HG03565 (cell line): ENCODE data around the gene ZNF385C.

Experiments used
- ATAC-seq: cut with Tn5 transposase; IDR thresholded peaks from one replicate; pipeline ENCODE4 v1.9.1; 2021; ENCODE audit warnings: mild to moderate bottlenecking, moderate library complexity; ENCODE audit not compliant: unreplicated experiment

The ZNF385C gene

GRCh38 chr17:42052346-42052877 is 45.9 kb downstream of the ZNF385C start:
- no peak for ATAC-seq

DNA sequence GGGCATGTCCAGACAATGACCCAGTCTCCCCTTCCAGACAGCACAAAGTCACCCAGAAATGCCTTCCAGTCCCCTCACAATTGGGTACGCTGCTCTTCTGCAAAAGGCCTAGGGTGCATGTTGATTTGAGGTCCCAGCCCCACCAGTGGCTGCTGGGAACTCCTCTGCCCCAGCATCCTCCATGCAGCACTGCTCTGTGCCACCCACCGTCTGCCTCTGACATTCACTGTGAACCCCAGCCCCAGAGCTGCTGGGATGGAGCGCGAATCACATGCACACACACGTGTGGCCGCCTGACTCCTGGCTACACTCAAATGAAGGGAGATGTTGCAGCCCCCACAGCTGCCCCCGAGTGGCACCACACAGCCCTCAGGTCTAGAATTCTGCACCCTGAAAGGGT is 46.6 kb downstream of the ZNF385C start:
- no peak for ATAC-seq

DNA sequence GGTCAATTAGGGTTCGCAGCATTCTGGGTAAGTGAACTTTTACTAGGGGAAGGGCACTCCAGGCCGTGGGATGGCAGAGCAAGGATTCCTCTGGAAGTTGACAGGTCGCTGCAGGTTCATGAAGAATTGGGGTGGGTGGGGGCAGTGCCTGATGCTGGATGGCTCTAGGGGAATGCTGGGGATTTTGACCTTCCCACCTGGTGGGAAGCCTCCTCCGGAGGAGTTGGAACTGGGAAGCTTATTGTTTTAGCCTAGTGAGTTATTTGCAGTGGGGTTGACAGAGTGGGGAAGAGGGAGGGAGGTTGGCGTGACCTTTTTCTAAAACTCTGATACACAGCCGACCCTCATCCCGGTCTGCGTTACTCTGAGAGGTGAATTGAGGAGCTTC is 47.3 kb downstream of the ZNF385C start:
- ATAC-seq = no peak

DNA sequence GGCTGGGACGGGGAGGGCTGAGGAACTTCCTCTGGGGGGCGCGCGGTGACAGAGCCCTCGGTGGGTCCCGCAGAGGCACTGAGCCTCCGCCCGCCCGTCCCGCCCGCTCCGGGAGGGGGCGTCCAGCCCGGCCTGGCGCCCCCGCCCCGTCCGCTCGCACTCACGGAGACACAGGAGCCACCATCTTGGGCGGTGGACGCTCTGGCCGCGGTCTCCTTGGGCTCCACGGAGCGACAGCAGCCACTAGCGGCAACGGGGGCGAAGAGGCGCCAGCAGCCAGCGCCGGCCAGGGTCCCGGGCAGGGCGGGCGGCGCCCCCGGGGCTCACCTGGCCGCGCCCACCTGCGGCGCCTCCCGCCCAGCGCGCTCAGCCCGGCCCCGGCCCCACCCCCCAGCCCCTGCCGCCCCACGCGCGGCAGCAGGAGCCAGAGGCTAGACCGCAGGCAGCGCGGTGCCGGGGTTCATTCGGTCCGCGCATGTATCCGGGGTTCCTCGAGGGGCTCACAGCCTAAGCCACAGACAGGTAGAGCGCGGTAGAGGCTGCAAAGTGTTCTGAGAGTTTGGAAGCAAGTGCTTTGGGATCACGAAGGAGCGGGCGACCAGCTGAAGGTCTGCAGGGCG is 47.8 kb downstream of the ZNF385C start, which contains the start of gene C17orf113:
Gene C17orf113, minus strand, starts transcription at position 209 of the 620 bp plus-strand sequence. CDS start 7,225 bp downstream, outside the sequence.
- ATAC-seq = no peak

DNA sequence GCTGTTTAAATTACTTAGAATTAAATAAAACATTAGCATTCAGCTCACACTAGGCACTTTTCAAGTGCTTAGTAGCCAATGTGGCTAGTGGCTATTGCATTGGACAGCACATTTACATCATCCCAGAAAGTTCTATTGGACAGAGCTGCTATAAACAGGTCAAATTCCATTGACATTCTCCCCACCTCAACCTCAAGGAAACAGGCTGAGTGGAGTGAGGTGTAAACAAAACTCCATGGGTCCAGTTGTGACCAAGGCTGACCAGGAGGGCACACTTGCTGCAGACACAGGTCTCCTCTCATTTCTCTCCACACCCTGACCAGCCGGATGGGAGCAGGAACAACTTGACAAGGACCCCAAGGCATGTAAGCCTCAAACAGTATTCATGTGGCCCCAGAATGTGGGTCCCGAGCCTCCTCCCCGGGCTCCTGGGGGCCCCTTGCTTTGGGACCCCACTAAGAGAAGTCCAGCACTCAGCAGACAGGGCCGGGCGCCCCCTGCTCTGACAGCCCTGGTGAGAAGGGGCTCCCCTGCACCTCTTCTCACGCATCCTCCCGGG is 48.4 kb downstream of the ZNF385C start:
- ATAC-seq = no peak

DNA sequence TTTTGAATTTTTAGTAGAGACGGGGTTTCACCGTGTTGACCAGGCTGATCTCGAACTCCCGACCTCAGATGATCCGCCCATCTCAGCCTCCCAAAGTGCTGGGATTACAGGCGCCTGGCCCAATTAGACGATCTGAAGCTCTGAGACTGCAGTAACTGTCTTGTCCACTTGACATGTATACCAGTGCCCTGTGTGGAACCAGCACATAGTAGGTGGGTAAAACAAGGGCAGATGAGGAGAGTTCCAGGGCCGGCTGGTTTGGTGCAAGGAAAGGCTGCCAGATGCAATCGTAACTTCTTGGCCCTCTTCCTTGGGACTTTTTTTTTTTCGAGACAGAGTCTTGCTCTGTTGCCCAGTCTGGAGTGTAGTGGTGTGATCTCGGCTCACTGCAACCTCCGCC is 50.9 kb downstream of the ZNF385C start:
- ATAC-seq = no peak

GRCh38 chr17:42045719-42046118 is 52.6 kb downstream of the ZNF385C start:
- ATAC-seq = no peak

- no peak for ATAC-seq
Observed at GRCh38 chr17:42042598-42043319, 55.5 kb downstream of the ZNF385C start.

DNA sequence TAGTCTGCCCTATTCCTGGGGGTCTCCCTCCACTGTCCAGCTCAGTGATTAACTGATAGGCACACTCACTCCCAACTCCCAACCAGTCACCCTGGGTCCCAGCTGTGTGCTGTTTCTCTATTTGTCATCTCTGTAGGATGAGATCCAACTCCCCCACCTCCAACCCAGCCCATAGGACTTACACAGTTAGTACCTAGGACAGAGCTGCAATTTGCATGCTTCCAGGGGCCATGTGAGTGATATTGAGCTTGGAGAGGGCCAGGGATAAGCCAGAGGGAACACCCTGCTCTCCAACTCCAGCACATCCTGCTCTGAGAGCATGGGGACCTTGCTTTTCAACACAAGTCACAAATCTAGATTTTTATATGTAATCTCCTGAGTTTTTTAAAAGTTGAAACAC is 56.7 kb downstream of the ZNF385C start:
- no peak for ATAC-seq

GRCh38 chr17:42040818-42041217 is 57.5 kb downstream of the ZNF385C start:
- ATAC-seq = no peak

DNA sequence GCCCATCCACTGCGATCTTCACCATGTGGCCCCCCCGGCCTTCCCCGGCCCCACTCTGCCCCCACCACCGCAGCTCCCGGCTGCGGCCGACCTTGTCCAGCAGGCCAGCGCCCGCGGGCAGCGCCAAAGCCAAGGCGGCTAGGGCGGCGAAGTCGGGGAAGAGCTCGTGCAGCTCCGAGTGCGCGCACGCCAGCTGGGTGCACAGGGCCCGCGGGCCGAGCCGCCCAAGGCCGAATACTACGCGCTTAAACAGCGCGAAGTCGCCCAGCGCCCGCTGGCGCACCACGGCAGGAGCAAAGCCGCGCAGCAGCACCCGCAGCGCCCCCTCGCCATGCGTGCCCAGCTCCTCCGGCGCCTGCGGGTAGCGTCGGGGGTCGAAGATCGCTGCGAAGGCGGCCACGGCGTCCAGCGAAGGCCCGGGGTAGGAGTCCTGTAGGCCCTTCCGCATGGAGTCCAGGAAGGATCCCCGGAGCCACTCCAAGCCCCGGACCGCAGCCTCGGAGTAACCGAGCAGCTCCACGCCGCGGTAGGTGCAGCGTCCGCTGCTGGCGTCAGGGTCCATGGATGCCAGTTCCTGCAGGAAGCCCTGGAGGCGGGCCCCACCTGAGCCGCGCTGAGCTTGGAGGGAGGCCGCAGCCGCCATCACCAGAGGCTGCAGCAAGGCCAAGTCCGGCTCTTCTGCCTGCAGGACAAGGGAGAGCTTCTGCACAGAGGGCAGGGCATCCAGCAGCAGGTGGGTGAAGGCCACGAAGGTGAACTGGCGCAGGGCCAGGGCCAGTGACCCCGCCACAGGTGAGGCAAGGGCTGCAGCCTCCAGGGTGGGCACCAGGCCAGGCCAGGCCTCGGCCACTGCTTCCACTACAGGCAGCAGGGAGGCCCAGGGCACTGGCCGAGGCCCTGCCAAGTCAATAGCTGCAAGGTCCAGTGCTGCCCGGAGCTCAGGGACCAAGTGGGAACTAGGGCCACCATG is 58.2 kb downstream of the ZNF385C start:
- ATAC-seq = no peak

- no peak for ATAC-seq
Observed at GRCh38 chr17:42038221-42038973, 59.9 kb downstream of the ZNF385C start.

DNA sequence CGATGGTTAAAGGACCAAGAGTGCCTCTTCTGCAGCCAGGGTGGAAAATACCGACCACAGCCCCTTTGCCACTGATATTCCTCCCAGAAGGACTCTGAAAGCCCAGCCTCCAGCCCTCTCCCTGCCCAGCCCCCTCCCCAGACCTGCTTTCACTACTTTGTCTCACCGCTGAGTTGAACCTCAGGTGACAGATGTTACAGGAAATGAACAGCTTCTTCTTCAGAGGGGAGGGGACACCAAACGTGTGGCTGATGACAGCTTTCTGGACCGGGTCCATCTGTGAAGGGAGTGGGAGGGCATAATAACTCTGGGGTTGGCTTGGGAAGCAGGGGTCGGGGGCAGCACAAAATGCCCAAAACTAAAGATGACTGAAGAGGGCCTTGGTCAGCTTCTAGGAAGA is 64.2 kb downstream of the ZNF385C start:
- ATAC-seq = no peak

DNA sequence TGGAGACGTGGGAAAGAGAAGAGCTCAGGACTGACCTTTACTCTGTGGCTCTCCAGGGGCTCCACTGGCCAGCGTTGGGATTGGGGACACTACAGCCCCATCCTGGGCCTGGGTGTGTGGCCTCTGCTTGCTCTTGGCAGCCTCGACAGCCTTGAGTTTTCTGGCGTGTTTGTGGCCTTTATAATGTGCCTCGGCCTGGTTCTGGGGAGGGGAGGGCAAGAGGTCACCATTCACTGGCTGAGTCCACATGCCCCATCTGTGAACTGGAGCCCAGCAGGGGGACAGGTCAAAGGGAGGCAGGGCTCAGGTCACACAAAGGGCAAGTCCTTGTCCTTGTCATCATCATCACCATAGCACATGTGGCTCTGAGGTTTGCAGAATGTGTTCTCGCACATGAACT is 66.7 kb downstream of the ZNF385C start:
- ATAC-seq = no peak

DNA sequence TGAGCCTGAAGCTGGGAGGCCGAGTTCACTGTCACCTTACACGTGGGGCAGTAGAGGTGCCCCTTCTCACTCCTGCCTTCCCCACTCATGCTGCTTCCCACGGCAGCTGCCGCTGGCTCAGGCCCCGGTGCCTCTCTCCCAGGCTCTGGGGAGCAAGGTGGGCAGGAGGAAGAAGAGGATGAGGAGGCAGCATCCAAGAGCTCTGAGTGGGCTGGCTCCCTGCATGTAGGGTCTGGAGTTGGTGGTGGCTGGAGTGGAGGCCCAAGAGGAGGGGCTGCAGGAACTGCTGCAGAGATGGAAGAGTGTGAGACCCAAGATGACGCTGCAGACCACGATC is 69.5 kb downstream of the ZNF385C start:
- ATAC-seq = no peak

DNA sequence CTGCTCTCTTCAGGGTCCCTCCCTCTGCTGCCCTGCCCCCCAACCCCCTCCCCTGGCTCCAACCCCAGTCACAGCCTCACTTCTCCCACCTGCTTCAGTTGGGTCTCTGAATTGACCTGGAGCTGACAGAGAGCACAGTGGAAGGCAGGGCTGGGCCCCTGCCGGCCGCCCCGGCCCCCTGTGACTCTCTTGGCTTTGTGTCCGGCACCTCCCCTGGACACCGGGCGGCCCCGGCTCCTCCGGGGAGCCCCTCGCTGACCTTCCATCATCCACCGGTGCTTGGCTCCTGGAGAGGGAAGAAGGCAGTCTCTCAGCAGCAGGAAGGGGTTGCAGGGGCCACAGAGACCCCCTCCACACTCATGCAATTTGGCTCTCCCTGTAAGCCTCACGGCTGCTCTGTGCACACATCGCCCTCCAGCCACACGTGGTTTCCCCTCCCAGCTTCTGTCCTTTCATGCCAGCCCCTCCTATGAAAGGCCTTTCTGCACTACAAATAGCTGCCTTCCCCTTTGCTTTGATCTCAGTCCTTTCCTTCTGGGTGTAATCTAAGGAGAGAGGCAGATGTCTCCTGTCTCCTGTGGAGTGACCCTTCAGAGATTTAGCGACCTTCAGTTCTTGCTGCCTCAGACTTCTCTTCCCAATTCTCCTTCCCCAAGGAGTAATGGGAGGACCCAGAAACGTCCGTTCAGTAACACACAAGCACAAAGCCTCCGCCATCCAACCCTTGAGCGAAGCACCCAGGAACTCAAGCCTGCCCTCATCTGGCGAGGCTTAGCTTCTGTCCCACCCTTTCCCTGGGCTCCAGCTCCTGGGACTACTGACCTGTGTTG is 70.1 kb downstream of the ZNF385C start:
- no peak for ATAC-seq

- ATAC-seq = no peak
Observed at GRCh38 chr17:42027590-42027889, 70.7 kb downstream of the ZNF385C start.

GRCh38 chr17:42026857-42027589 is 71.2 kb downstream of the ZNF385C start:
- no peak for ATAC-seq

GRCh38 chr17:42025936-42026335 is 72.3 kb downstream of the ZNF385C start:
- no peak for ATAC-seq
